Common myeloid progenitor, CD34-positive (primary cell): Measurements from ENCODE around the gene PRICKLE3.

Experiments used
- CTCF ChIA-PET: fragments of 350-600 bp; sonication (Branson Sonifier 250); formaldehyde crosslinking; loops from one replicate; lab custom pipeline; 2021; ENCODE audit warnings: antibody characterized with exemption; lab: Charles Lee
- POLR2A ChIA-PET: fragments of 350-600 bp; sonication (Branson Sonifier 250); formaldehyde crosslinking; loops from one replicate; lab custom pipeline; 2021; ENCODE audit warnings: antibody characterized with exemption; lab: Charles Lee
- DNase-seq, 3 donors: peaks; one replicate each; pipeline versions ENCODE4 v3.0.0 to v3.0.0-alpha.2; 2013
- H3K27ac ChIP-seq, 2 experiments: 1 replicate in 1 of 2; 2 replicates in 1 of 2; pipeline ENCODE4 v1.7.0; 2013; ENCODE audit warnings: inconsistent platforms in 2 of 2, low read length in 2 of 2, mild to moderate bottlenecking in 2 of 2, low read depth in 1 of 2, moderate library complexity in 1 of 2; ENCODE audit not compliant: severe bottlenecking in 2 of 2, insufficient read depth in 1 of 2, poor library complexity in 1 of 2
- H3K27me3 ChIP-seq, 5 experiments: replicated peaks in 2 of 5; 1 replicate in 3 of 5; 2 replicates in 2 of 5; pipeline versions ENCODE4 v1.6.1 to v1.7.0; 2013; ENCODE audit warnings: low read length in 4 of 5, mild to moderate bottlenecking in 2 of 5, moderate library complexity in 2 of 5, inconsistent platforms in 1 of 5; ENCODE audit not compliant: insufficient read depth in 5 of 5, control insufficient read depth in 4 of 5
- H3K36me3 ChIP-seq, 4 experiments: 1 replicate in 2 of 4; 2 replicates in 2 of 4; pipeline versions ENCODE4 v1.6.1 to v1.7.0; 2013; ENCODE audit warnings: low read length in 3 of 4, control low read depth in 1 of 4, mild to moderate bottlenecking in 1 of 4; ENCODE audit not compliant: control insufficient read depth in 4 of 4, insufficient read depth in 4 of 4
- H3K4me1 ChIP-seq, 4 experiments: 1 replicate in 3 of 4; 2 replicates in 1 of 4; pipeline versions ENCODE4 v1.6.1 to v1.7.1; 2013; ENCODE audit warnings: low read length in 3 of 4, mild to moderate bottlenecking in 3 of 4, control low read depth in 1 of 4, inconsistent platforms in 1 of 4, moderate library complexity in 1 of 4; ENCODE audit not compliant: control insufficient read depth in 4 of 4, insufficient read depth in 4 of 4; ENCODE audit errors: control extremely low read depth in 1 of 4
- H3K4me3 ChIP-seq, 7 experiments: 1 replicate in 4 of 7; 2 replicates in 3 of 7; pipeline versions ENCODE4 v1.5.1 to v1.7.0; 2013; ENCODE audit warnings: mild to moderate bottlenecking in 7 of 7, low read length in 6 of 7, moderate library complexity in 6 of 7, inconsistent platforms in 2 of 7, low read depth in 2 of 7, control low read depth in 1 of 7; ENCODE audit not compliant: insufficient read depth in 4 of 7, control insufficient read depth in 1 of 7; ENCODE audit errors: extremely low read depth in 1 of 7
- H3K9me3 ChIP-seq, 5 experiments: 1 replicate in 4 of 5; 2 replicates in 1 of 5; pipeline versions ENCODE4 v1.6.1 to v1.7.1; 2013; ENCODE audit warnings: low read length in 4 of 5, mild to moderate bottlenecking in 2 of 5, inconsistent platforms in 1 of 5, low read depth in 1 of 5, moderate library complexity in 1 of 5; ENCODE audit not compliant: control insufficient read depth in 4 of 5, insufficient read depth in 2 of 5; ENCODE audit errors: control extremely low read depth in 1 of 5
- WGBS: methylation state at CpG from one replicate; pipeline ENCODE4 v1.1.5; 2013; ENCODE audit not compliant: insufficient coverage; 5-methylcytosine and 5-hydroxymethylcytosine counted together

Gene PRICKLE3

GRCh38 chrX:49167740-49168108 lies 18.4 kb downstream of the PRICKLE3 start:
- Histone ChIP-seq H3K4me3 (peak overlapping the region in 6 of 7 experiments; percentile 19 to 69 (median 44)), H3K4me1 (peaks cover 6 to 66% (median 44%) of the 10 kb centered on the region in 4 experiments), H3K9me3 (peaks cover 0 to 8% (median 0%) of the 10 kb centered on the region in 5 experiments), H3K27ac (peak overlapping the region; percentile 74 to 92), H3K27me3 (no peaks in the 10 kb centered on the region), H3K36me3 (no peaks in the 10 kb centered on the region)
- ChIA-PET POLR2A (interaction anchor here (0.8 to 2.1 kb wide), 5 partner anchors 8 to 166 kb away, joined by 5 to 10 read pairs (median 6); partner anchors contain the start of gene GRIPAP1), CTCF (interaction anchor here (1.0 to 5.2 kb wide), 8 partner anchors 9 to 213 kb away, joined by 3 to 27 read pairs (median 5); no protein-coding TSS in a partner anchor)
- WGBS, result 64% methylated on average over 3 of the region's 3 CpGs
- DNase-seq, result no peak

DNA sequence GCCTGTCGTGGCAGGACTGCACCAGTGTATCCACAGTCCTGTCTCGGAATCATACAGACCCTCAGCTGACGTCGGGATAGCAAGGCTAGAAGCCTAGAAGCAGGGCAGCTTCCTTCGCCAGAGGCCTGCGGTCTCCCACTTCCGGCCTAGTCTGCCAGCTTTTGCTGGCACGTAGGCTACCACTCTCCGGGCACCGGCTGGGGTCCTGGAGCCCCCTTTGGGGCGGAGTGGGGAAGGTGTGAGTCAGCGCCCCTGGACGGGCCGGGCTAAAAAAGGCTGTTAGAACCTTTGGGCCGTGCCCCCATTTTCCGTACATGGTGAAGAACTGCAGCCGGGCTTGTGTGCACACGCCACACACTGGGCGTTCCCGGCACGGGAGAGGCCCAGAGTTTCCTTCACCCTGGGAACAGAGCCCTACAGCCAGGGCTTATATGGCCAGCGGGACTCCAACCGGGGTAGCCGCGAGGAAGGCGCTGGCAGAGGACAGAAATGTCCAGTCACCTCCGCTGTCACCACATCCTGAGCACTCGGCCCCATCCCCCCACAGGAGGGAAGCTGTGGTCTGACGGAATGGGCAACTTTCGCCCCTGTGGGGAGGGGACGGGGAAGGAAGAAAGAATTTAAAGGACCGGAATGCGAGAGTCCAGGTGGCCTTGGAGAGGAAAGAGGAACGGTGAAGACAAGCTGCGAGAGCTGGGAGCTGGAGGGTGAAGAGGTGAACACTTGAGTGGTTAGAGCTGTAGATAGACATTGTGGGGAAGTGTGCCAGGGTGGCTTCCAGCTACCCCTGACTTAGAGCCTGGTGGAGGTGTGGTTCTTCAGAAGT lies 19.0 kb downstream of the PRICKLE3 start:
- WGBS, result 40% methylated on average over 33 of the region's 35 CpGs
- no peaks in the 10 kb centered on the region for H3K36me3 ChIP-seq
- DNase-seq, result peak; percentile 92 to 97 (median 97)
- peaks cover 0 to 8% (median 0%) of the 10 kb centered on the region in 5 experiments for H3K9me3 ChIP-seq
- peaks cover 6 to 65% (median 41%) of the 10 kb centered on the region in 4 experiments for H3K4me1 ChIP-seq
- ChIA-PET CTCF (interaction anchor here (0.7 to 5.2 kb wide), 12 partner anchors 8 to 212 kb away, joined by 3 to 27 read pairs (median 4); no protein-coding TSS in a partner anchor), POLR2A (interaction anchor here (0.6 to 2.1 kb wide), 12 partner anchors 8 to 269 kb away, joined by 3 to 10 read pairs (median 4); partner anchors contain the start of genes GRIPAP1, PQBP1 and TIMM17B)
- peak overlapping the region in 6 of 7 experiments; percentile 44 to 69 (median 51) for H3K4me3 ChIP-seq
- H3K27ac ChIP-seq, result peak overlapping the region; percentile 74 to 92
- H3K27me3 ChIP-seq, result no peaks in the 10 kb centered on the region

- Histone ChIP-seq H3K36me3 (no peaks in the 10 kb centered on the region), H3K9me3 (peaks cover 0 to 3% (median 0%) of the 10 kb centered on the region in 5 experiments), H3K4me1 (peaks cover 6 to 60% (median 40%) of the 10 kb centered on the region in 4 experiments), H3K27me3 (no peaks in the 10 kb centered on the region), H3K27ac (peak overlapping the region; percentile 74 to 92), H3K4me3 (peak overlapping the region; percentile 25 to 69 (median 51))
- POLR2A ChIA-PET, result interaction anchor here (0.6 to 2.1 kb wide), 11 partner anchors 9 to 268 kb away, joined by 3 to 10 read pairs (median 4); partner anchors contain the start of genes GRIPAP1, PQBP1 and TIMM17B
- 38% methylated on average over 38 of the region's 61 CpGs for WGBS
- DNase-seq, result peak; percentile 85 to 94 (median 91)
- CTCF ChIA-PET, result interaction anchor here (0.7 to 5.2 kb wide), 10 partner anchors 11 to 85 kb away, joined by 3 to 27 read pairs (median 6); no protein-coding TSS in a partner anchor
Observed at GRCh38 chrX:49165901-49166881, 20.0 kb downstream of the PRICKLE3 start.

GRCh38 chrX:49164589-49165360 lies 21.4 kb downstream of the PRICKLE3 start:
- WGBS, result 87% methylated on average over 28 of the region's 31 CpGs
- peak overlapping the region in 1 of 7 experiments; percentile 50 for H3K4me3 ChIP-seq
- H3K36me3 ChIP-seq, result no peaks in the 10 kb centered on the region
- ChIA-PET POLR2A (interaction anchor here (0.7 kb wide), 1 partner anchor 90 kb away, joined by 4 read pairs; no protein-coding TSS in a partner anchor), CTCF (interaction anchor here (0.6 to 1.8 kb wide), 8 partner anchors 9 to 32 kb away, joined by 3 to 7 read pairs (median 4); no protein-coding TSS in a partner anchor)
- H3K27ac ChIP-seq, result peak overlapping the region in 1 of 2 experiments; percentile 92
- H3K4me1 ChIP-seq, result peaks cover 6 to 66% (median 44%) of the 10 kb centered on the region in 4 experiments
- peaks cover 0 to 3% (median 0%) of the 10 kb centered on the region in 5 experiments for H3K9me3 ChIP-seq
- DNase-seq, result no peak
- no peaks in the 10 kb centered on the region for H3K27me3 ChIP-seq

DNA sequence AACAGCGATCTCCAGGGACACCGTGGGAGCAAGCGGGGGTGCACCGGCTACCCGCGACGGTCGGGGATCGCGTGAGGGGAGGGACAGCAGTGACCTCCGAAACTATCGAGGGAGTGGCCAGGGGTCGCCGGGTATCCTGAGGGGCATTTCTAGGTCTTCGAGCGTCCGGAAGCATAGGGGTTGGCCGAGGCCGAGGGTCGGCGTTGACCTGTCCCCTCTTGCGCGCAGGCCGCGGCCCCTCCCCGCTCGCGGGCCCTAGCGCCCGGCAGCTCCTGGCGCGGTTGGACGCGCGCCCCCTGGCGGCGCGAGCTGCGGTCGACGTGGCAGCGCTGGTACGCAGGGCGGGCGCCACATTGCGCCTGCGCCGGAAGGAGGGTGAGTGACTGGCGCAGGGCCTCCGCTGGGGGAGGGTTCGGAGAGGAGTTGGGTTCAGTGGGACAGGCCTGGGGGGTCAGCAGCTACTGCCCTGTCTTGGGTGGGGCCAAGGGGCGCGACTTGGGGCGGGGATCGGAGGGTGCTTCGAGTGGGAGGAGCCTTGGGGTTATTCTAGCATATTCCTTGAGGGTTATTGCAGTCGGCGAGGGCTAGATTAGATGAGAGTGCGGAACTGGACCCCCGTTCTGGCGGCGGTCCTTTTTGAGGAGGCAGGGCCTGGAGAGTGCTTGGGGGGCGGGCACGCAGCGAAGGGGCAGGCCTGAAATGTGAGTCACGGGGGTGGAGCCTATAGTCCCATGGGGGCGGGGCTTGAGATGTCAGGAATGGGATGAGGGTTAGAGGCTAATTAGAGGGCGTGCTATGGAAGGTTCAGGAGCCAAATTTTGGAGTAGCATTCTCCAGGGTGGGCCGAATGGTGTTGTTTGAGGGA lies 22.4 kb downstream of the PRICKLE3 start:
- no peaks in the 10 kb centered on the region for H3K27me3 ChIP-seq
- peaks cover 0 to 3% (median 0%) of the 10 kb centered on the region in 5 experiments for H3K9me3 ChIP-seq
- peak; percentile 83 to 92 (median 90) for DNase-seq
- H3K4me1 ChIP-seq, result peaks cover 6 to 58% (median 42%) of the 10 kb centered on the region in 4 experiments
- ChIA-PET POLR2A (interaction anchor here (0.7 to 0.9 kb wide), 2 partner anchors 9 to 89 kb away, joined by 3 to 4 read pairs; no protein-coding TSS in a partner anchor), CTCF (interaction anchor here (0.6 to 1.8 kb wide), 7 partner anchors 10 to 41 kb away, joined by 3 to 7 read pairs (median 3); no protein-coding TSS in a partner anchor)
- H3K4me3 ChIP-seq, result peak overlapping the region in 5 of 7 experiments; percentile 26 to 69 (median 52)
- peak overlapping the region in 1 of 2 experiments; percentile 68 for H3K27ac ChIP-seq
- 46% methylated on average over 46 of the region's 69 CpGs for WGBS
- H3K36me3 ChIP-seq, result no peaks in the 10 kb centered on the region
